Endothelial cell (in vitro differentiated cells): ENCODE results near the gene RHEX. TPM values are rescaled to one million over a fixed set of nuclear protein-coding genes. Genes with fewer than 3 reads are reported as not detected.

Source experiments
- DNase-seq: peaks from one replicate; pipeline ENCODE4 v3.0.0; 2021; ENCODE audit warnings: low spot score
- H3K27ac Mint-ChIP-seq: one replicate; pipeline ENCODE4 v1.8.0; 2021; ENCODE audit warnings: mixed read lengths, inconsistent platforms; ENCODE audit not compliant: unreplicated experiment
- H3K27me3 Mint-ChIP-seq: one replicate; pipeline ENCODE4 v1.8.0; 2021; ENCODE audit warnings: mild to moderate bottlenecking, moderate library complexity, mixed read lengths, inconsistent platforms; ENCODE audit not compliant: unreplicated experiment
- H3K36me3 Mint-ChIP-seq: one replicate; pipeline ENCODE4 v1.8.0; 2021; ENCODE audit warnings: mild to moderate bottlenecking, low read depth, mixed read lengths, inconsistent platforms; ENCODE audit not compliant: unreplicated experiment
- H3K4me1 Mint-ChIP-seq: one replicate; pipeline ENCODE4 v1.8.0; 2021; ENCODE audit warnings: mild to moderate bottlenecking, mixed read lengths, inconsistent platforms; ENCODE audit not compliant: unreplicated experiment
- H3K4me3 Mint-ChIP-seq: one replicate; pipeline ENCODE4 v1.8.0; 2021; ENCODE audit warnings: mild to moderate bottlenecking, mixed read lengths, inconsistent platforms; ENCODE audit not compliant: unreplicated experiment
- H3K9me3 Mint-ChIP-seq: one replicate; pipeline ENCODE4 v1.8.0; 2021; ENCODE audit warnings: mixed read lengths, inconsistent platforms; ENCODE audit not compliant: unreplicated experiment
- CTCF ChIP-seq: fragments of 200-600 bp; sonication (generic); IDR thresholded peaks from one replicate; pipeline ENCODE4 v1.5.0; 2021; ENCODE audit warnings: antibody characterized with exemption; ENCODE audit not compliant: unreplicated experiment
- total RNA-seq: library from RNA; stranded (reverse); fragmentation: NEBNext Ultra II Directional; extraction: Animal tissue kit (Norgen Biotek cat#: 25700); gene quantifications from one replicate; pipeline ENCODE4 v1.2.1, GENCODE V29; 2021; ENCODE audit not compliant: unreplicated experiment

Gene RHEX
- total RNA-seq, 1 donor from 2014 or later = not detected

DNA sequence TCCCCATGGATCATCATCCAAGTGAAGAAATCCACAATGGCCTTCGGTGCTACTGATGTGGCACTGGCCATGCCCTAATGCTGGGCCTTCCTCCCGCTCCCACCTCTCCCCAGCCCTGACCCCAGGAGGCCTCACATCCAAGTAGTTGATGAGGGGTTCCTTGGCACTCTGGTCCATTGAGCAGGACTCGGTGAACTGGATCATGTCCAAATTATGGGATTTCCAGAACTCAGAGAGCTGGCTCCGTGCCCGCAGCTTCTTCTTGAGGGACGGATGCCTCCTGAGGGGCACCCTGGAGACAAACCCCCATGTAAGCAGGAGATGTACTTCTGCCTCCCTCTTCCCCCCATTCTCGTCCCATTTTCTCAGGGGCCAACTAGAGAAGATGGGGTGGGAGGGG, 30.2 kb upstream of the RHEX start:
- no peak for TF ChIP-seq CTCF
- Mint-ChIP-seq H3K27me3 (peaks cover 4% of the 10 kb centered on the region), H3K4me1 (no peaks in the 10 kb centered on the region), H3K27ac (no peak overlapping the region), H3K4me3 (no peak overlapping the region), H3K36me3 (no peaks in the 10 kb centered on the region), H3K9me3 (no peaks in the 10 kb centered on the region)
- no peak for DNase-seq

GRCh38 chr1:206023695-206024094, 29.3 kb upstream of the RHEX start, which contains the start of gene CTSE:
TSS of gene CTSE (minus strand) at chr1:206023895. CDS start at chr1:206023791, 104 bp downstream.
- no peaks in the 10 kb centered on the region for H3K9me3 Mint-ChIP-seq
- H3K4me1 Mint-ChIP-seq = no peaks in the 10 kb centered on the region
- no peaks in the 10 kb centered on the region for H3K36me3 Mint-ChIP-seq
- H3K4me3 Mint-ChIP-seq = no peak within 1 kb of the TSS
- H3K27ac Mint-ChIP-seq = no peak within 1 kb of the TSS
- TF ChIP-seq CTCF = no peak
- DNase-seq = no peak
- peaks cover 4% of the 10 kb centered on the region for H3K27me3 Mint-ChIP-seq

DNA sequence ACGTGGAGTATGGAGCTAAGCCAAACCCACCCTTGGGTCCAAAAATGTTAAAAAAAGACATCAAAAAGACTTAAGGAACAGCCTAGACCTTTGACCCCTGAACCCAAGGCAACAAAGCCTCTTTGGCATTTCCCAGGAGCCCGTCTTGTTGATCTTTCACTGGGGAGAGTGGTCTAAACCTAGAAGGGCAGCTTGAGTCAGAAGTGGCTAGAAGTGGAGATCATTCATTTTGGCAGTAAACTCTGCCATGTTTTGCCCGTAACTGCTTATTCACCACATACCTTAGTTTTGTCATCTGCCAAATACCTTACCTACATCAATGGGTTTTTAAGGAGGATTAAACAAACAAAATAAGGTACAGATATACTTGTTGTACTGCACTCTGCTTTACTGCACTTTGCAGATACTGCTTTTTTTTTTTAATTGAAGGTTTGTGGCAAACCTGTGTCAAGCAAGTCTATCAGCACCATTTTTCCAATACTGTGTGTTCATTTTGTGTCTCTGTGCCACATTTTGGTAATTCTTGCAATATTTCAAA, 27.6 kb upstream of the RHEX start:
- Mint-ChIP-seq H3K9me3 (no peaks in the 10 kb centered on the region), H3K27ac (no peak overlapping the region), H3K4me1 (no peaks in the 10 kb centered on the region), H3K27me3 (peaks cover 8% of the 10 kb centered on the region), H3K36me3 (no peaks in the 10 kb centered on the region), H3K4me3 (no peak overlapping the region)
- DNase-seq = no peak
- TF ChIP-seq CTCF = no peak

DNA sequence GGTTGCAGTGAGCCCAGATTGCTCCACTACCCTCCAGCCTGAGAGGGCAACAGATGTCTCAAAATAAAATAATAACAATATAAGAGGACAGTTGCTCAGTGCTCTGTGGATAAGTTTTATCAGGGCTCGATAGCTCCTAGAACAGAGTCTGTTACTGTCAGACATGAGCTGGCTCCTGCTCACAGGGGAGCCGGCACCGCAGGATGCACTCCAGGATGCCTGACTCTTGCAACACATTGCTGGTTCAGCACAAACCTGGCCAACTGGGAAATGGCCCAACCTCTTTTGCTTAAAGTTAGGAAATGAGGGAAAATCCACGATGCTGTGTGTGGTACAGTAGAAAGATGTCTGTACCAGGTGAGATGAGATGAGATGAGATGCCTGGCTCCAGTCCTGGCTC, 23.5 kb upstream of the RHEX start:
- Mint-ChIP-seq H3K27me3 (peaks cover 5% of the 10 kb centered on the region), H3K9me3 (no peaks in the 10 kb centered on the region), H3K36me3 (no peaks in the 10 kb centered on the region), H3K4me1 (no peaks in the 10 kb centered on the region), H3K27ac (no peak overlapping the region), H3K4me3 (no peak overlapping the region)
- TF ChIP-seq CTCF = no peak
- no peak for DNase-seq

- H3K36me3 Mint-ChIP-seq = no peaks in the 10 kb centered on the region
- no peak overlapping the region for H3K27ac Mint-ChIP-seq
- DNase-seq = no peak
- H3K4me3 Mint-ChIP-seq = no peak overlapping the region
- no peak for TF ChIP-seq CTCF
- H3K9me3 Mint-ChIP-seq = no peaks in the 10 kb centered on the region
- H3K27me3 Mint-ChIP-seq = peaks cover 5% of the 10 kb centered on the region
- no peaks in the 10 kb centered on the region for H3K4me1 Mint-ChIP-seq
Observed at GRCh38 chr1:206030191-206030590, 22.8 kb upstream of the RHEX start.
